ENCODE data around the gene RSRC1.

Gene RSRC1

GRCh38 chr3:158519776-158520175, 409.9 kb downstream of the RSRC1 start:
- Histone ChIP-seq H3K36me3 (replicated peaks; ENCODE audit: low read depth, low read length) (no peaks in the 10 kb centered on the region), H3K4me1 (ENCODE audit: low read length) (no peaks in the 10 kb centered on the region), H3K79me2 (ENCODE audit: low read length) (no peaks in the 10 kb centered on the region), H3K27ac (ENCODE audit: low read length) (no peak overlapping the region), H4K20me1 (ENCODE audit: insufficient read depth, low read length) (no peaks in the 10 kb centered on the region), H3K9ac (ENCODE audit: low read length) (no peak overlapping the region), H3K4me3 (ENCODE audit: low read length) (no peak overlapping the region), H3K4me2 (ENCODE audit: low read length) (no peak overlapping the region), H3K9me3 (ENCODE audit: insufficient read depth, low read length) (no peaks in the 10 kb centered on the region), H3K27me3 (ENCODE audit: low read depth, low read length) (no peaks in the 10 kb centered on the region), H2AFZ (ENCODE audit: low read depth, low read length) (no peak overlapping the region)
- TF ChIP-seq CTCF (IDR thresholded peaks at IDR 0.05; ENCODE audit: low read depth, low read length) (no peak), EZH2phosphoT487 (IDR thresholded peaks at IDR 0.05; ENCODE audit: low read depth) (no peak)

- H3K27ac ChIP-seq (ENCODE audit: low read length): no peak overlapping the region
Observed at GRCh38 chr3:158520433-158520832, 410.5 kb downstream of the RSRC1 start.

GRCh38 chr3:158522221-158523136, 412.6 kb downstream of the RSRC1 start:
- H3K4me1 ChIP-seq (ENCODE audit: low read length): no peaks in the 10 kb centered on the region
- H3K36me3 ChIP-seq (replicated peaks; ENCODE audit: low read depth, low read length): no peaks in the 10 kb centered on the region
- H3K9ac ChIP-seq (ENCODE audit: low read length): no peak overlapping the region
- H2AFZ ChIP-seq (ENCODE audit: low read depth, low read length): no peak overlapping the region
- H3K27me3 ChIP-seq (ENCODE audit: low read depth, low read length): no peaks in the 10 kb centered on the region
- no peak overlapping the region for H3K27ac ChIP-seq (ENCODE audit: low read length)
- H3K79me2 ChIP-seq (ENCODE audit: low read length): no peaks in the 10 kb centered on the region
- no peak overlapping the region for H3K4me2 ChIP-seq (ENCODE audit: low read length)
- H3K4me3 ChIP-seq (ENCODE audit: low read length): no peak overlapping the region
- TF ChIP-seq CTCF (IDR thresholded peaks at IDR 0.05; ENCODE audit: low read depth, low read length) (no peak), EZH2phosphoT487 (IDR thresholded peaks at IDR 0.05; ENCODE audit: low read depth) (no peak)
- H4K20me1 ChIP-seq (ENCODE audit: insufficient read depth, low read length): no peaks in the 10 kb centered on the region
- H3K9me3 ChIP-seq (ENCODE audit: insufficient read depth, low read length): no peaks in the 10 kb centered on the region

More at GRCh38 chr3:158520433-158520832, 410.5 kb downstream of the RSRC1 start:
- H3K4me3 ChIP-seq (ENCODE audit: low read length): no peak overlapping the region
- H2AFZ ChIP-seq (ENCODE audit: low read depth, low read length): no peak overlapping the region
- no peaks in the 10 kb centered on the region for H3K36me3 ChIP-seq (replicated peaks; ENCODE audit: low read depth, low read length)
- H3K79me2 ChIP-seq (ENCODE audit: low read length): no peaks in the 10 kb centered on the region
- H3K27me3 ChIP-seq (ENCODE audit: low read depth, low read length): no peaks in the 10 kb centered on the region
- H3K4me1 ChIP-seq (ENCODE audit: low read length): no peaks in the 10 kb centered on the region
- no peaks in the 10 kb centered on the region for H3K9me3 ChIP-seq (ENCODE audit: insufficient read depth, low read length)
- no peak overlapping the region for H3K4me2 ChIP-seq (ENCODE audit: low read length)
- no peak for TF ChIP-seq CTCF (IDR thresholded peaks at IDR 0.05; ENCODE audit: low read depth, low read length)
- TF ChIP-seq EZH2phosphoT487 (IDR thresholded peaks at IDR 0.05; ENCODE audit: low read depth): no peak
- H4K20me1 ChIP-seq (ENCODE audit: insufficient read depth, low read length): no peaks in the 10 kb centered on the region
- no peak overlapping the region for H3K9ac ChIP-seq (ENCODE audit: low read length)

- no peak for TF ChIP-seq CTCF (IDR thresholded peaks at IDR 0.05; ENCODE audit: low read depth, low read length)
- no peak for TF ChIP-seq EZH2phosphoT487 (IDR thresholded peaks at IDR 0.05; ENCODE audit: low read depth)
- Histone ChIP-seq H4K20me1 (ENCODE audit: insufficient read depth, low read length) (no peaks in the 10 kb centered on the region), H3K9me3 (ENCODE audit: insufficient read depth, low read length) (no peaks in the 10 kb centered on the region), H3K36me3 (replicated peaks; ENCODE audit: low read depth, low read length) (no peaks in the 10 kb centered on the region), H3K9ac (ENCODE audit: low read length) (no peak overlapping the region), H3K4me1 (ENCODE audit: low read length) (no peaks in the 10 kb centered on the region), H3K27ac (ENCODE audit: low read length) (no peak overlapping the region), H3K4me3 (ENCODE audit: low read length) (no peak overlapping the region), H2AFZ (ENCODE audit: low read depth, low read length) (no peak overlapping the region), H3K27me3 (ENCODE audit: low read depth, low read length) (no peaks in the 10 kb centered on the region), H3K4me2 (ENCODE audit: low read length) (no peak overlapping the region), H3K79me2 (ENCODE audit: low read length) (no peaks in the 10 kb centered on the region)
Observed at GRCh38 chr3:158528076-158528674, 418.3 kb downstream of the RSRC1 start.
